ENCODE results near the gene OSBPL5. TPM values are rescaled to one million over a fixed set of nuclear protein-coding genes. Genes with fewer than 3 reads are reported as not detected.

OSBPL5 gene
- total and polyA plus RNA-seq, 9 of the 15 experiments (the other 6 are each of a cell fraction or from before 2014, with no cell fraction given) = 0.06 to 14.8 (median 3.2) TPM

DNA sequence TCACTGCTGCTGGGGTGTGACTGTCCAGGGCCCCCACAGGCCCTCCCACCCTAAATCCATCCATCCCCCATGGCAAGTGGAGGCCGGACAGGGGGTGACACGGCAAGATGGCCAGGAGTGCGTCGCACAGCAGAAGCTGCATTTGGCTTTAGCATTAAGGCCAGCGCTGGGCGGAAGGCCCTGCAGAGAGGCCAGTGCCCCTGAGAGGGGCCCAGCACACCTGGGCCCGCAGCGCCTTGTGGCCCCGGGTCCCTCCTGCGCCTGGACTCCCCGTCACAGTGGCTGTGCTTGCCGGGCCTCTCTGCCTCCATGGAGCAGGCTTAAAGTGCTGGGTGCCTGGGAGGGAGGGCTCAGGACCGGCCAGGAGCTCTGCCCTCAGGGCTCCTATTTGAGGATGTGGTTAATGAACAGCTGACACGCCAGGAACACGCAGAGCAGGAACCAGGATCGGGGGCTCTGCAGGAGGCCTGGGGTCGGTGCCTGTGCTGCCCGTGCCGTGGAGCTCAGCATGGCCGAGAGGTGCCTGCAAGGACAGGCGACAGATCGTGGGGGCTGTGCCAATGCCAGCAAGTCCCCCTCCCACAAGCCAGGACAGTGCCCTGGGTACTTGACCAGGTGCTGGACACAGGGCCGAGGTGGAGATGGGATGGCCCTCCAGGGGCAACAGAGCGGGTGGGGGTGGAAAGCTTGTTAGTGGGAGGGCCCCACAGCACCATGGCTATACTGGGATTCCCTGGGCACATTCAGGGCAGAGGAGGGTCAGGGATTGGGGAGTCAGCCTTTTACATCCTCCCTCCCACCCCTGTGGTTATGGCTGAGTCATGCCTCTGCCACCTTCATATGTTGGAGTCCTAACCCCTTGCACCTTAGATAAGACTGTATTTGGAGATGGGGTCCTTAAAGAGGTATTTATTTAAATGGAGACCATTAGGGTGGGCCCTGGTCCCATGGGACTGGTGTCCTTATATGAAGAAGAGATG lies 77.0 kb downstream of the OSBPL5 start:
- no peak for TF ChIP-seq POLR3A (IDR thresholded peaks at IDR 0.05; ENCODE audit: borderline replicate concordance, extremely low read depth, insufficient read depth, insufficient read length)
- TF ChIP-seq POLR2G (IDR thresholded peaks at IDR 0.05; ENCODE audit: low read depth, low read length) = peak; percentile 48; the same call in 1 of the 2 replicates
- no peak for TF ChIP-seq NFRKB (IDR thresholded peaks at IDR 0.05; ENCODE audit: low read depth)
- no peak for TF ChIP-seq BHLHE40 (IDR thresholded peaks at IDR 0.05; ENCODE audit: low read length)
- 0 out of 2 replicates have a peak, but pooled peaks have one; percentile 37 for TF ChIP-seq NFE2 (IDR thresholded peaks at IDR 0.05; ENCODE audit: low read depth)
- TF ChIP-seq ZBTB11 (CRISPR knock-in tag; IDR thresholded peaks at IDR 0.05) = no peak
- no peak for TF ChIP-seq DDX20 (tag; IDR thresholded peaks at IDR 0.05; ENCODE audit: low read depth)
- TF ChIP-seq MAFG (tag; conservative IDR thresholded peaks at IDR 0.05) = 0 out of 2 replicates have a peak, but pooled peaks have one; percentile 11
- ATAC-seq = no peak
- BruUV-seq (replicated peaks) = no TSS peak
- WGBS (ENCODE audit: insufficient coverage, low coverage, missing lambda C conversion rate) = 45% methylated on average over 19 of the region's 24 CpGs
- peaks cover 10% of the 10 kb centered on the region; the same call in 1 of the 2 replicates for H4K20me1 ChIP-seq (replicated peaks; ENCODE audit: control insufficient read depth, insufficient read depth, low read length)
- H3K27me3 ChIP-seq (ENCODE audit: control insufficient read depth in 2 of 2, insufficient read depth in 2 of 2, low read length in 2 of 2) = peaks cover 0 to 18% of the 10 kb centered on the region in 2 experiments; a peak in 2 of 5 replicates
- FAIRE-seq = no peak
- H3K4me3 ChIP-seq = no peak overlapping the region
- no peaks in the 10 kb centered on the region for H3K9me1 ChIP-seq (ENCODE audit: control insufficient read depth, insufficient read depth, low read length)
- POLR2A ChIA-PET = interaction anchor here (0.6 to 0.8 kb wide), 2 partner anchors 50 to 1818 kb away, joined by 3 to 4 read pairs; no protein-coding TSS in a partner anchor
- no peaks in the 10 kb centered on the region for H3K79me2 ChIP-seq (ENCODE audit: control insufficient read depth, insufficient read depth, low read length)
- CTCF ChIA-PET (ENCODE audit: low intra/inter-chr PET ratio) = interaction anchor here (4.1 kb wide), 1 partner anchor 50 kb away, joined by 68 read pairs; no protein-coding TSS in a partner anchor
- intact Hi-C loops (cut with micrococcal nuclease) = no loop called here
- DNase-seq (ENCODE audit: extremely low read depth in 1 of 4, low spot score in 3 of 4) = no peak
- H3K36me3 ChIP-seq (ENCODE audit: control insufficient read depth, insufficient read depth, low read length) = no peaks in the 10 kb centered on the region
- no peak overlapping the region for H2AFZ ChIP-seq (ENCODE audit: low read depth, low read length)
- no peaks in the 10 kb centered on the region for H3K9me3 ChIP-seq (replicated peaks; ENCODE audit: control insufficient read depth, insufficient read depth, low read depth, low read length)
- in situ Hi-C loops (cut with MboI) = no loop called here
- peak overlapping the region in 1 of 2 experiments; percentile 55; a peak in 1 of 4 replicates for H3K9ac ChIP-seq (ENCODE audit: insufficient read depth in 1 of 2, low read depth in 2 of 2, low read length in 2 of 2)
- H3K4me2 ChIP-seq (ENCODE audit: insufficient read depth, low read length) = no peak overlapping the region
- H3K27ac ChIP-seq (ENCODE audit: extremely low read depth, low read depth, low read length) = no peak overlapping the region
- peaks cover 0 to 46% of the 10 kb centered on the region in 2 experiments; a peak in 2 of 5 replicates for H3K4me1 ChIP-seq (replicated peaks in 1 of 2; ENCODE audit: control insufficient read depth in 2 of 2, insufficient read depth in 2 of 2, low read length in 2 of 2)
